SK-N-MC (cell line): ENCODE data around the gene CHGA.

Source experiments
- EZH2 ChIP-seq: fragments of 200-600 bp; sonication (generic); IDR thresholded peaks from one replicate; pipeline ENCODE4 v1.6.1; 2017; ENCODE audit warnings: antibody characterized with exemption
- FOXP2 ChIP-seq: optimal IDR thresholded peaks from 2 replicates; pipeline ENCODE3; 2011; ENCODE audit warnings: mild to moderate bottlenecking, moderate library complexity; ENCODE audit not compliant: insufficient read depth; ENCODE audit errors: extremely low read length, control extremely low read depth
- POLR2AphosphoS5 ChIP-seq: IDR thresholded peaks from 2 replicates; pipeline ENCODE4 v1.6.1; 2012; ENCODE audit warnings: mild to moderate bottlenecking, low read depth, low read length, borderline replicate concordance

GRCh38 chr14:92929689-92930608, 7.0 kb downstream of the CHGA start:
- TF ChIP-seq EZH2 (no peak), FOXP2 (no peak), POLR2AphosphoS5 (no peak)
